K562 (cell line): Measurements from ENCODE around the gene CNTF. TPM values are rescaled to one million over a fixed set of nuclear protein-coding genes. Genes with fewer than 3 reads are reported as not detected.

Experiments used
- ATAC-seq: fragments of 200-7000 bp; cut with Tn5 transposase; 3 replicates; pipeline ENCODE4 v1.9.1; 2020; ENCODE audit warnings: moderate library complexity
- BruUV-seq: library from RNA; stranded (reverse); fragments of 400-500 nt; replicated peaks from 2 replicates; lab custom pipeline; 2021; lab: Mats Ljungman, UMichigan
- CTCF ChIA-PET: fragments of 300-600 bp; formaldehyde crosslinking; extraction: SDS; loops from one replicate; lab custom pipeline; 2021; ENCODE audit warnings: low intra/inter-chr PET ratio; lab: Yijun Ruan, JAX
- POLR2A ChIA-PET: fragments of 300-600, 350-650 bp; sonication (Branson Sonifier 250); formaldehyde crosslinking; extraction: SDS; loops from one replicate; lab custom pipeline; 2021; ENCODE audit warnings: antibody characterized with exemption, inconsistent platforms; lab: Yijun Ruan, JAX
- DNase-seq, 4 experiments: peaks; one replicate each; pipeline versions ENCODE4 v3.0.0 to v3.0.0-alpha.2; 2011 to 2018; ENCODE audit warnings: low spot score in 3 of 4, mixed read lengths in 3 of 4; ENCODE audit errors: extremely low read depth in 1 of 4
- FAIRE-seq: peaks from 2 replicates; lab custom pipeline; 2011; peaks lifted over from hg19 to GRCh38; lab: Jason Lieb, UNC
- H2AFZ ChIP-seq: 2 replicates; pipeline ENCODE4 v1.6.0; 2011; ENCODE audit warnings: low read depth, low read length, control low read depth, inconsistent platforms
- H3K27ac ChIP-seq: fragments of 200-600 bp; 3 replicates; pipeline ENCODE4 v1.8.0; 2011; ENCODE audit warnings: low read depth, mild to moderate bottlenecking, control low read depth, inconsistent platforms, low read length, moderate library complexity, mixed read lengths; ENCODE audit errors: extremely low read depth
- H3K27me3 ChIP-seq, 2 experiments: fragments of 300-600 bp in 1 of 2; 2 replicates in 1 of 2; 3 replicates in 1 of 2; pipeline versions ENCODE4 v1.6.0 to v1.8.0; 2011; ENCODE audit warnings: inconsistent platforms in 2 of 2, low read length in 2 of 2, mild to moderate bottlenecking in 1 of 2, mixed read lengths in 1 of 2, moderate library complexity in 1 of 2; ENCODE audit not compliant: control insufficient read depth in 2 of 2, insufficient read depth in 2 of 2
- H3K36me3 ChIP-seq: fragments of 300-600 bp; 3 replicates; pipeline ENCODE4 v1.8.0; 2011; ENCODE audit warnings: mild to moderate bottlenecking, low read length, inconsistent platforms; ENCODE audit not compliant: control insufficient read depth, insufficient read depth
- H3K4me1 ChIP-seq, 2 experiments: fragments of 200-600 bp in 1 of 2; replicated peaks in 1 of 2; 2 replicates in 1 of 2; 3 replicates in 1 of 2; pipeline versions ENCODE4 v1.5.1 to v1.8.0; 2011; ENCODE audit warnings: inconsistent platforms in 2 of 2, low read length in 2 of 2, mild to moderate bottlenecking in 1 of 2, mixed read lengths in 1 of 2, moderate library complexity in 1 of 2; ENCODE audit not compliant: control insufficient read depth in 2 of 2, insufficient read depth in 2 of 2
- H3K4me2 ChIP-seq: 2 replicates; pipeline ENCODE4 v1.6.1; 2011; ENCODE audit warnings: low read length, control low read depth, inconsistent platforms, mixed read lengths; ENCODE audit not compliant: insufficient read depth
- H3K4me3 ChIP-seq: fragments of 200-600 bp; sonication (generic), shearing (Covaris generic); 2 replicates; pipeline ENCODE4 v1.5.1; 2016; ENCODE audit warnings: control low read depth, inconsistent platforms
- H3K79me2 ChIP-seq: fragments of 200-600 bp; 3 replicates; pipeline ENCODE4 v1.8.0; 2011; ENCODE audit warnings: low read length, inconsistent platforms; ENCODE audit not compliant: control insufficient read depth, insufficient read depth
- H3K9ac ChIP-seq, 2 experiments: 2 replicates each; pipeline versions ENCODE4 v1.6.0 to v1.6.1; 2011; ENCODE audit warnings: low read depth in 2 of 2, low read length in 2 of 2, control low read depth in 1 of 2, inconsistent platforms in 1 of 2, mild to moderate bottlenecking in 1 of 2, mixed read lengths in 1 of 2; ENCODE audit not compliant: insufficient read depth in 1 of 2
- H3K9me1 ChIP-seq: one replicate; pipeline ENCODE4 v1.6.0; 2011; ENCODE audit warnings: inconsistent platforms, mild to moderate bottlenecking, low read length, moderate library complexity; ENCODE audit not compliant: control insufficient read depth, insufficient read depth
- H3K9me3 ChIP-seq: replicated peaks from 2 replicates; pipeline ENCODE4 v1.5.1; 2011; ENCODE audit warnings: low read depth, low read length, inconsistent platforms; ENCODE audit not compliant: control insufficient read depth, insufficient read depth
- H4K20me1 ChIP-seq: replicated peaks from 2 replicates; pipeline ENCODE4 v1.6.1; 2011; ENCODE audit warnings: low read length, inconsistent platforms, mixed read lengths; ENCODE audit not compliant: control insufficient read depth, insufficient read depth
- CBX3 ChIP-seq, 2 experiments: IDR thresholded peaks; 1 replicate in 1 of 2; 2 replicates in 1 of 2; pipeline ENCODE4 v1.6.1; 2012; ENCODE audit warnings: inconsistent platforms in 2 of 2, low read length in 2 of 2, borderline replicate concordance in 1 of 2, control low read depth in 1 of 2
- CBX5 ChIP-seq: IDR thresholded peaks from 2 replicates; pipeline ENCODE4 v1.6.1; 2014; ENCODE audit warnings: low read depth, borderline replicate concordance
- CEBPZ ChIP-seq: fragments of 150-350 bp; IDR thresholded peaks from 2 replicates; pipeline ENCODE4 v1.6.1; 2014; ENCODE audit warnings: low read depth, mild to moderate bottlenecking, low read length, borderline replicate concordance
- CXXC5 ChIP-seq: fragments of 250-450 bp; sonication (Bioruptor Pico); IDR thresholded peaks from 2 replicates; pipeline ENCODE4 v1.8.0; 2022; ENCODE audit warnings: inconsistent platforms, mild to moderate bottlenecking, moderate library complexity
- MAX ChIP-seq: sonication (generic); formaldehyde crosslinking; IDR thresholded peaks from 2 replicates; pipeline ENCODE4 v1.9.0; 2022; ENCODE audit warnings: mild to moderate bottlenecking, missing genetic modification reagents
- TFAP4 ChIP-seq: sonication (generic); formaldehyde crosslinking; IDR thresholded peaks from 2 replicates; pipeline ENCODE4 v1.8.0; 2022; ENCODE audit warnings: missing genetic modification reagents, mild to moderate bottlenecking, moderate library complexity, borderline replicate concordance
- ZFP36 ChIP-seq: fragments of 150-350 bp; IDR thresholded peaks from 2 replicates; pipeline ENCODE4 v1.6.1; 2018; ENCODE audit warnings: low read length, low read depth; ENCODE audit not compliant: partially characterized antibody
- in situ Hi-C: fragments of 300-500 bp; cut with MboI; formaldehyde crosslinking; loops from 4 replicates; pipeline ENCODE4 v1.15.0; 2018; ENCODE audit warnings: inconsistent platforms, mixed read lengths
- intact Hi-C: fragments of 100-400 bp; cut with micrococcal nuclease; formaldehyde crosslinking; loops from 2 replicates; pipeline ENCODE4 v1.14.2; 2022
- polyA plus RNA-seq, 8 experiments: library from polyadenylated mRNA; depleted of rRNA in 4 of 8; stranded (reverse) in 5 of 8; unstranded in 3 of 8; fragments of >200 nt; fragmentation: Nextera tagmentation in 2 of 8; fragmentation: Illumina TruSeq in 1 of 8; extraction: Ambion mirVana in 2 of 8; extraction: Trizol in 1 of 8; gene quantifications; 2 replicates each; pipeline versions ENCODE4 v1.2.1 to v1.2.3, GENCODE V29; 2011 to 2014; ENCODE audit warnings: inconsistent platforms in 1 of 8, missing spikeins in 1 of 8
- total RNA-seq, 7 experiments: library from RNA; depleted of rRNA in 6 of 7; stranded (reverse); fragments of >200 nt in 6 of 7; fragmentation: Illumina TruSeq in 2 of 7; extraction: Trizol in 2 of 7; gene quantifications; 2 replicates each; pipeline versions ENCODE4 v1.2.1 to v1.2.3, GENCODE V29; 2011 to 2021; ENCODE audit warnings: low replicate concordance in 1 of 7

Gene CNTF
- total and polyA plus RNA-seq, 9 of the 15 experiments (the other 6 are each of a cell fraction or from before 2014, with no cell fraction given) = 0.17 to 5.0 (median 2.3) TPM

GRCh38 chr11:58641803-58642581 lies 19.5 kb downstream of the CNTF start (continued):
- TF ChIP-seq CXXC5 (CRISPR knock-in tag) (0 out of 2 replicates have a peak, but pooled peaks have one; percentile 20), MAX (CRISPR knock-in tag) (no peak), TFAP4 (CRISPR knock-in tag) (no peak)
- TF ChIP-seq, all 486 proteins: peak for 4

GRCh38 chr11:58645854-58646253 lies 23.4 kb downstream of the CNTF start:
- H3K27me3 ChIP-seq = no peaks in the 10 kb centered on the region
- H4K20me1 ChIP-seq = no peaks in the 10 kb centered on the region
- H3K79me2 ChIP-seq = no peaks in the 10 kb centered on the region
- H3K9ac ChIP-seq = no peak overlapping the region
- peaks cover 0 to 9% of the 10 kb centered on the region in 2 experiments; a peak in 3 of 5 replicates for H3K4me1 ChIP-seq
- H3K27ac ChIP-seq = no peak overlapping the region
- TF ChIP-seq ZFP36 = peak; percentile 84
- TF ChIP-seq CEBPZ = 0 out of 2 replicates have a peak, but pooled peaks have one; percentile 34
- 0 out of 3 replicates have a peak, but pooled peaks of 1 of the 2 experiments have one; percentile 43 for TF ChIP-seq CBX3 (IDR thresholded peaks at IDR 0.05; ENCODE audit: borderline replicate concordance in 1 of 2, low read length in 2 of 2)
- TF ChIP-seq CBX5 = no peak
- H3K4me3 ChIP-seq = no peak overlapping the region
- H3K36me3 ChIP-seq = no peaks in the 10 kb centered on the region
- ChIA-PET CTCF (no interaction called here), POLR2A (interaction anchor here (0.7 kb wide), 1 partner anchor 417 kb away, joined by 3 read pairs; no protein-coding TSS in a partner anchor)
- no peaks in the 10 kb centered on the region for H3K9me1 ChIP-seq
- peaks cover 3% of the 10 kb centered on the region; the same call in 1 of the 2 replicates for H3K9me3 ChIP-seq
- H3K4me2 ChIP-seq = no peak overlapping the region
- no peak for DNase-seq
- intact Hi-C loops (no loop called here), in situ Hi-C loops (loop anchor here (25.0 kb wide), 1 partner anchor 491 kb away; the partner anchor contains the start of gene FAM111A)
- ATAC-seq = no peak
- H2AFZ ChIP-seq = no peak overlapping the region
- FAIRE-seq = no peak
- BruUV-seq = no TSS peak
